HG02943 (cell line): ENCODE measurements around the gene JOSD1.

Source experiments
- ATAC-seq: cut with Tn5 transposase; IDR thresholded peaks from one replicate; pipeline ENCODE4 v1.9.1; 2021; ENCODE audit warnings: mild to moderate bottlenecking, low read depth, moderate library complexity; ENCODE audit not compliant: unreplicated experiment

JOSD1 gene

DNA sequence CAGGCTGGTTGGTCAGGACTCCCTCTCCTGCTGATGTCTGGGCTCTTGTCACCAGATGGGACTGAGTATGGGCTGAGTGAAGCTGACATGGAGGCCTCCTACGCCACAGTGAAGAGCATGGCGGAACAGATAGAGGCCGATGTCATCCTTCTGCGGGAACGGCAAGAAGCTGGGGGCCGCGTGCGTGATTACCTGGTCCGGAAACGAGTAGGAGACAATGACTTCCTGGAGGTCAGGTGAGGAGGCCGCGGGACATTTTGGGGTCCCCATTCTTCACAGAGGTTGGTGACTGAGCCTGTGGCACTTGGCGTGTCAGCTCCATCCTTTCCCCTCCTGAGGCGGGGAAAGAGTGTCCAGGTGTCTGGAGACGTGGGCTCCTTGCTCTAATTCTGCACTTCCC lies 15.1 kb upstream of the JOSD1 start:
- ATAC-seq: no peak

DNA sequence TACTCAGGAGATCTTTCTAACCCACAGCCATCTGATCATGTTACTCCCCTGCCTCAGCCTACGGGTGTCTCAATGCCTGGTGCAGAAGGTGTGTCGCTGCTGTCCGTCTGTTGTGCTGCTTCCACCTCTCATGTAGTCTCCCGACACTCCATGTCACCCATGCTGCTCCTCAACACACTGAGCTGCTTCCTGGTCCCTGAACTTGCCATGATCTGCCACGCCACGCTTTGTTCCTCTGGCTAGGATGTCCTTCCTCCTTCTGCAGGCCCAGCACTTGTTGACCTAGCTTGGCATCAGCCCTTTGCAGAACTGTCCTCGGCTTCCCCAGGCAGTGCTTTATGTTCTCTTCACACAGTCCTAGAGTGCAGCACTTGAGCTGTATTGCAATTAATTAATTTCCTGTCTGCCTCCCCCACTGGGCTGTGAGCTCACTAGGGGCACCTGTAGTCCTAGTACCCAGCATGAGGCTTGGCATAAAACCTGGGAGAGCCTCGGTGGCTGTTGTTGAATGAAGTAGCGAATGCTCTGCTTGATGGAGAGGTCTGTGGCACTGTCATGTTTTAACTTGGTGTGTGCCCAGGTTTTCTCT lies 14.5 kb upstream of the JOSD1 start:
- no peak for ATAC-seq

DNA sequence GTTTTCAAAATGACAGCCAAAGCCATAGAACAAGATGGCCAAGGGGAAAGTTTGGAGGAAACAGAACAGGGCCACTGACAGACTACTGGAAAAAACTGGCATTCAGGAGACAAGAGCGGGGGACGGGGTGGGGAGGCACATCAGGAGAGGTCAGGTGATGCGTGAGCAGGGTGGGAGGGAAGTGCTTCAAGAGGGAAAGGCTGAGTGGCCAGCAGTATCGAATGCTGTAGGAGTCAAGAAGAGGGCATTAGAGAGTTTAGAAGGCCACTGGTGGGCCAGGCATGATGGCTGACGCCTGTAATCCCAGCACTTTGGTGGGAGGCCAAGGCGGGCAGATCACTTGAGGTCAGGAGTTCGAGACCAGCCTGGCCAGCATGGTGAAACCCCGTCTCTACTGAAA lies 13.2 kb upstream of the JOSD1 start:
- ATAC-seq: no peak

DNA sequence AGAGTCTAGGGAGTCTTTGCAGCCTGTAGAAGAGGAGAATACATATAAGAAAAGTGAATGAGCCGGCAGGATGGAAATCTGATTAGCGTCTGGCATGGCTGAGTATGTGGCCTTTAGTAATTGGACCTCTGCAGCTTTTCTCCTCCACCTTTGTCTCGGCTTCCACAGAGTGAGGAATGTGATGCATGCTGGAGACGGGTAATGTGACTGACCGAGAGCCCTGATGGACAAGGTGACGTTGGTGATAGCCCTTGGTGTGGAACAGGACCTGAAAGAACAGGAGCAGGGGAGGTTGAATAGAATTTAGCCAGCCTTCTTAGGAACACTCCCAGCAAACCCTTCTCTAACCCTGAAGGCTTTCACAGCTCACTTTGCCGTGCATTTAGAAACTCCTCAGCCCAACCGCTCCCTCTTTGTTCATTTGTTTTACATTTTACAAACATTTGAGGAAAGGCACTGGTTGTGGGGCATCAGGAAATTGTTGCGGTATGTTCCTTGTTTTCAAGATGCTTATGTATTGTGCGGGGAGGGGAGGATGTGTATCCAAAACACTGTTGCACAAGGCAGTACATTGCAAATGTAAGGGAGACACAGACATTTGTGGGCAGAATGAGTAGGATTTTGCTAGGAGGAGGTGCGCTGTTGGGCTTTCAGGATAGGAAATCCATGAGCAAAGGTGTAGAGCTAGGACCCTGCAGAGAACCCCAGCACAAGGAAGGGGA lies 11.9 kb upstream of the JOSD1 start:
- no peak for ATAC-seq

DNA sequence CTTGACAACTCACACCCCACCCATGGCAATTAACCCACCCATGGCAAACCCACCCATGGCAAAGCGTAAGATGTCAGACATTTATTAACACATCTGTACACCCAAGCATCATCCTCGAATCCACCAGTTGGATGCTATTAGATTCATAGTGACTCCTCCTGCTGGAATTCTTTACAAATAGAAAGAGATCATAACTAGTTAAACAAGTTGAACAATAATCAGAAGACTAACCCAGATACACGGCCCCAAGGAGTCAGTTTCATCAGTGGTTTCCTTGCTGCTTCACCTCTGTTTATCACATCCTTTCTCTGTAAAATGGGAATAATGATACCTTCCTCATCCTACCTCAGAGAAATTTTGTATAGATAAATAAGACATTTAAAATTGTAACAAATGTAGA lies 10.1 kb upstream of the JOSD1 start:
- ATAC-seq: no peak

DNA sequence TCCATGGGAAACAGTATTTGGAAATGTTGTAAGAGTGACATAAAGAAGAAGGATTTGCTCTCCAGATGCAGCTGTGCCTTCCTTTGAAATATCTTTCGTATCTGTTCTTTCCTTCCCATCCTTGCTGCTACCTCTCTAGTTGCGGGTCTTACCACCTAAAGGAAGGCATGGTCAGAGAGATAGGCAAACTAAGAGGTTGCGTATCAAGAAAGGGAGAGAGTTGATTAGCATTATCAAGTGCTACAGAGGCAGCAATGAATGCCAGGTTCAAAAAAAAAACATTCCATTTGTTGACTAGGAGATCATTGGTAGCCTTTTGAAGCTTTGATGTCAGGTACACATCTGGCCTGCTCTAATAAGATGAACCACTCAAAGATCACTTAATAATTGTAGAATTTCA lies 9.6 kb upstream of the JOSD1 start:
- no peak for ATAC-seq

DNA sequence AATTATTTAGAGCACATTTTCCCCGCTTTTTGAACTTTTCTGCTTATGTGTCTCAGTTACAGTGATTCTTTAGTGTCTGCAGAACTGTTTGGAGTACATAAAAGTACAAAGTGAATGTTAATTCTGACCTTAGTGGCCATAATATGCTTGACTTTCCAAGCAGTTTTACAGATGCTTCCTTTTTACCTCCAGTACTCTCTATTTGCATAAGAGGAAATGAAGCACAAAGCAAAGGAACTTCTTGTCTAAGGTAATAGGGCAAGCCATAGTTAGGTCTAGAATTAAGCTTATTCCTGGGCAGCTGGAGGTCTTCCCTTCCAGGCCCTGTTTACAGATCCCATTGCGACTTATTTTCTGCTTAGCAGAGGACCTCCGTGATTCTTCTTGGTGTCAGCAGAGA lies 8.6 kb upstream of the JOSD1 start:
- ATAC-seq: no peak

DNA sequence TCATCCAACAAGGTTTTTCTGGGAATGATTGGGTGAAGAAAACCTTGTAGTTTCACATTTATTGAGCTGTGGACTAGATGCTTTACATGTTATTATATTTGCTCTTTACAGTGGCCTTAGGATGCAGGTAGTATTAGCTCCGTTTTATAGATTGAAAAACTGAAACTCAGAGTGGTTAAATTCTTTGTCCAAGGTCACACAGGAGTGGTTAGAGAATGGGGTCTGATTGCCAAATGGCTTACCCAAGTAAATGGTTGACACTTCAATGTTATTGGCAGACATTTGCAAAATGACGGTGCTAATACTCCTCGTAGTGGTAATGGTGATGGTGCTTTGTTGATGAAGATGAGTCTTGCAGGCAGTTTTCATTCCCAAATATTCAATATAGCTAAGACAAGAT lies 7.2 kb upstream of the JOSD1 start:
- no peak for ATAC-seq

DNA sequence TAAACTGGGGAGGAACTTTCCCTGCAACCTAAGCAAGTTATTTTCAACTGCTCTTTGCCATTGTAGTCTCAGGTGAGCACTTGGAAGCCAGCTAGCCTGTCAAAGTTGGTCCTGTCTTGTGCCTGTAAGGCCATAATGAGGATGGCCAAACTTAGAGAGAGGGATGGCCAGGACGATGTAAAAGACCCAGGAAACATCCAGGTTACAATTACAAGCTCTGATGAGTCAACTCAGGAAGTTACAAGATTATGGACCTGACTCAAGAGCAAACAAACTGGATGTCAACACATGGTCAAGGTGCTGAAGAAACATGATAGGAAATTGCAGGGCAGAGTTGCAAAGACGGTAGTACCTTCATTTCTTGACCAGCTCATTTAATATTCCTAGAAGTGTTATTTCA lies 6.6 kb upstream of the JOSD1 start:
- ATAC-seq: no peak

DNA sequence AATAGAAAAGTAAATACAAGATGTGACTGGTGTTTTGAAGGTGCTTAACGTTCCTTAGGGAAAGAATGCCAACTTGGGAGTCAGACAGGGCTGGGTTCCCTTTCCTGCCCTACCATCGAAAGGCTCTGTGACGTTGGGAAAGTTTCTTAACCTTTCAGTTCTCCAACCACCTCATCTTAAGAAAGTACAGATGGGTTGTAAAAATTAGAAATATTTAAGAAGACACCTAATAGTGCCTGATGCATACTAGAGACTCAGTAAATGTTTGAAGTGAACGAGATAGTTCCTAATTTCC lies 6.1 kb upstream of the JOSD1 start:
- ATAC-seq: no peak

DNA sequence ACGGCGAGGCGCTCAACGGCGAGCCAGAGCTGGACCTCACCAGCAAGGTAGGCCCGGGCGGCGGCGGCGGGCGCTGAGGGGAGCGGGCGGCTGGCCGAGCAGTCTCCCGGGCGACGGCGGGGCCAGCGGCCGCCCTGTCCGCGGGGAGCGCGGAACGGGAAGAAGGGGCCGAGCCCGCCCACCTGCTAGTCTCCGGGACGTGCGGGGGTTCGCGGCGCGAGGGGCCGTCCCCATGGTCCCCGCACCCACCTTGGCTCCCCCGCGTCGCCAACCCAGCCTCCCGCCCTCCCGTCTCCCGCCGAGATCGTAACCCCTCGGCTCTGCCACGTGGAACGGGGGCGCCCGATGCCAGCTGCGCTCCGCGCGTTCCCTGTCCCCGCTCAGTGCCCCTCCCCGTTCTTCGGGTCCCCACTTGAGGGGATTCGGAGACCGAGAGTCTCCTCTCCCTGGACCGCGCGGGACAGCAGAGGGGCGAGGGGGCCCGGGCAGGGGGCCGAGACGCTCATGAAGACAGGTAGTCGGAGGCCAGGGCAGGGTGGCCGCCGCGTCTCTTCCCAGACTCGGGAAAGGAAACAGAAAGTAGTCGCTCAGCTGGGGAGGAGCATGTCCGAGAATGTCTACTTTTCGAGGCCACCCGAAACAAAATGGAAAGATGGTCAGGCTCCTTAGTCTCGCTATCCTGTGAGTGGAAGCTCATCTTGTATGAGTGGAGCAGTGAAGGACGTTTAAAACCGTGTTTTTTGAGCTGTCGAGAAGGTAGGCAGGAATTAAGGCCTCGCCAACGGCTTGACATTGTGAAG lies 5.6 kb upstream of the JOSD1 start:
- ATAC-seq: peak; percentile 9

DNA sequence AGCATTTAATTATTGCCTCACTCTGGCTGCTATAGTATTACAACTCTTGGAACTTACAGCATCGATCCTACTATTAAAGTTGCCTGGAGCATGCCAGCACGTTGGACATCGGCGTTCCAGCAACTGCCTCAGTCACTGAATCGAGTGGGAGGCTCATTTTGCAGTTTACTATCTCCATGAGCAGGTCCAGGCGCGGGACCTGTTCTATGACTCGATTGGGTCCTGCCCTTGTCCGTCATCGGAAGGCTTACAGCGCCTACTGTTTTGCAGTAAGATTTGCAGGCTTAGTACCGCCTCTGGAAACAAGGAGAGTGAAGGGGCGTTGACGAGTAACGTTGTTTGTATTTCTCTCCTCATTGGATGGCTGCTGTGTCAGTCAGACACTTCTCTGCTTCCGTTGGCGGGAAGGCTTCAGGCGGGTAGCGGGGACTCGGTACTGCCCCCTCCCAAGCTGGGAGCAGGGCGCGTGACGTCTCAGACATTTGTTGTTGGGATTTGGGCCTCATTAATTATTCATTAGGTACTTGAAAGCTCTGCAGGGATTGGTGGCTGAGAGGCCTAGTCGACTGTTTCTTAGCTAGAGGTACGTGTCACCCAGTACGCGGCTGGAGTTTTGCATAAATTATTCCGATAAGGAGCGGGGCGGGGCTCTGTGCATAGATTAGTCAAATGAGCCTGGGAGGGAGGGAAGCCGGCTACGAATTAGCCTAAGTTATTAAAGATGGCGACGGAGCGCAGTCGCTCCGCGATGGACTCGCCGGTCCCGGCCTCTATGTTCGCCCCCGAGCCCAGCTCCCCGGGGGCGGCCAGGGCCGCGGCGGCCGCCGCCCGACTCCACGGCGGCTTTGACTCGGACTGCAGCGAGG lies 4.7 kb upstream of the JOSD1 start, which contains the start of gene GTPBP1:
Gene GTPBP1 (plus strand): TSS at position 710 of the 866 bp plus-strand sequence. CDS start 12 bp downstream, at position 722.
- ATAC-seq: peak; percentile 76

DNA sequence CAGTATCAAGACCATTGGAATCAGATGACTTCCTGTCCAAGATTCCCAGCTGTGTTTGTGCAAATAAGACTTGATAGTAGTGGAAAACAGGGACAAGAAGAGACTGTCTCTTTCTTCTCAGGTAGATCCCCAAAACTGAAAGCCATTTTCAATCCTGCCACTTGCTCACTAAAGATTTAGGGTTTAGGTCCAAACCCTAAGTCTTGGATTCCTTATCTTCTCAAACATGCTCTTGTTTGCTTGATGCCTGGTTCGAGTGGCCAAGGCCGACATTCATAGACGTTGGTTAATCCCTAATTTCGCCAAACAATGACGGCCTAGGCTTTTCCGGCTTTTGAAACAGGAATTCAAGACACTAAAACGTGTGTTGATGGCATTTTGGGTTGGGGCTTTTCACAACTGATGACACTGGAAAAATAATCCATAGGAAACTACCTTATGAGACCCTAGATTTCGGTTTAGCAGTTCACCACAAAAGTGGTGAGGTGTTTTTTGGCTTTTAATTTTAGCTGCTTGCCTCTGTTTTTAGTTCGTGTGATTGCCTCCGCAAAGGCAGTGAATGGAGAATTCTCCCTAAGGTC lies 4.0 kb upstream of the JOSD1 start:
- no peak for ATAC-seq

DNA sequence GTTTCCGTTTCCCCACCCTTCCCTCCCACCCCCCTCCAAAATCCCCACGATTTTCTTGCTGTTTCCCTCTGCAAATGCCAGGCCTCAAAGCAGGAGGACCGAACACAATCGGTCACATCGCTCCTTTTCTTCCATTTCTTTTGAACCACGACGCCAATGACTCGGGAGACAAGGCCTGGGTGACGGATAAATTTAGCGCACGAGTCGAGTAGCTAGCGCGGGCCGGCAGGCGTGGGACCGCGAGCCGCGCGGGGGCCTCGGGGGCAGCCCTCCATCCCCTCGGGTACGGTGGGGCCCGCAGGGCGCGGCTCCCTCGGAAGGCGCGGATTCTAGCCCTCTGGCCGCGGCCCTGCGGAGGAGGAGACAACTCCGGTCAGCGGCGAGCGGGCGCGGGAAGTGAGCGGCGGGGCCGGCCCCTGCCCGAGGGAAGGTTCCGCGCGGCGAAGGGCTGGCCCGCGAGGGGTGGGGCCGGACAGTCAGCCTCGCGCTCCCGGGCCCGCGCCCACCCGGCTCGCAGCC lies 414 bp downstream of the JOSD1 start:
- peak; percentile 3 for ATAC-seq

DNA sequence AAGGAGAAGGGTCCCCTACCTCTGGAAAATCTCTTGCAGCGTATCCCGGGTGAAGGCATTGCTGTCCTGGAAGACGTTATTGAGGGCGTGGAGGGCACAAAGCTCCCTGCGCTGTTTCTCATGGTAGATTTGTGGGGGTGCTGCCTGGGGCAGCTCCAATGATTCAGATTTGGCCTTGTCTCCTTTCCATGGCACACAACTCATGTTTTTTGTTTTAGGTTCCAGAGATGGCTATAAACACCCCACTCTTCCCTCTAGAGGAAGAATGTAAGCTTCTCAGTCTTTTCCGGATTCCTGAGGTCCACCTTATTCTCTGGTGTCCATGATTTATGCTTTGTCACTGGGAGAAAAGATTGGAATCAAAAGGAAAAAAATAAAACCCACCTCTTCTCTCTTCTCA lies 959 bp downstream of the JOSD1 start:
- no peak for ATAC-seq

DNA sequence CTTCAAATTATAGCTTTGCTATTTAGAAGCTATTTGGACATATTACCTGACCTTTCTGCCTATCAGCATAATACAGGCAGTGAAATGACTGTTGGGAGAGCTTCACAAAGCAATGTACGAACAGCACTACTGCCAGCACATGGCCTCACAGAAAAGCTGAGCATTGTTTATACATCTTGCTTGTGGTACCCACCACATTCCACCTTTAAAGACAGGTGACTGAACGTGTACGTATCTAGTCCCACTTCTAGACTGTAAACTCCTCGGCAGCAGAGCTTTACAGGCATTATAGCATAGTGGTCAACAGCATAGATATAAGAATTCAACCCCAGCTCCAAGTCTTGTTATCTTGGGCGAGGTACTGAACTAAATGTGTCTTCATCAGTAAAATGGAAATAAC lies 1.6 kb downstream of the JOSD1 start:
- no peak for ATAC-seq

DNA sequence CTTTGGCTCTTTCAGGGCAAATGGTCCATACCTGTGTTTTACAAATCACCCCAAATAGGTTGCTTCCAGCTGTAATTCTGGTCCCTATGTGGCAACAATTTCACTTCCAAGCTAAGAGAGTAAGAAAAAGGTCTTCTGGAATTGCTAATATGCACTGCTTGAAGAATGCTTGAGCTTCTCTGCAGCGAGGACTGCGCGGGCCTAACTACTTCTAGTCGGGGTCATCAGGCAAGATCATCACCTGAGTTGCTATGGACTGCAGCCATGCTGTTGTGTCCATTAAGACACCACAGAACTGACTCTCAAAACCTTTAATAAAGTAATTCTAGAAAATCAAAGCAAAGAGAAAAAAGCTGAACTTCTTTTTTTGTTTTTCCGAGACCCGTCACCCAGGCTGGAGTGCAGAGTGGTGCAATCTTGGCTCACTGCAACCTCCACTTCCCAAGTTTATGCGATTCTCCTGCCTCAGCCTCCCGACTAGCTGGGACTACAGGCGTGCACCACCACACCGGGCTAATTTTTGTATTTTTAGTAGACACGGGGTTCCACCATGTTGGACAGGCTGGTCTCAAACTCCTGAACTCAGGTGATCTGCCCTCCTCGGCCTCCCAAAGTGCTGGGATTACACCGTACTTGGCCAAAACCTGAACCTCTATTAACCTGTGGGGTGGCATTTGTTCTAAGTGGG lies 2.2 kb downstream of the JOSD1 start:
- no peak for ATAC-seq

DNA sequence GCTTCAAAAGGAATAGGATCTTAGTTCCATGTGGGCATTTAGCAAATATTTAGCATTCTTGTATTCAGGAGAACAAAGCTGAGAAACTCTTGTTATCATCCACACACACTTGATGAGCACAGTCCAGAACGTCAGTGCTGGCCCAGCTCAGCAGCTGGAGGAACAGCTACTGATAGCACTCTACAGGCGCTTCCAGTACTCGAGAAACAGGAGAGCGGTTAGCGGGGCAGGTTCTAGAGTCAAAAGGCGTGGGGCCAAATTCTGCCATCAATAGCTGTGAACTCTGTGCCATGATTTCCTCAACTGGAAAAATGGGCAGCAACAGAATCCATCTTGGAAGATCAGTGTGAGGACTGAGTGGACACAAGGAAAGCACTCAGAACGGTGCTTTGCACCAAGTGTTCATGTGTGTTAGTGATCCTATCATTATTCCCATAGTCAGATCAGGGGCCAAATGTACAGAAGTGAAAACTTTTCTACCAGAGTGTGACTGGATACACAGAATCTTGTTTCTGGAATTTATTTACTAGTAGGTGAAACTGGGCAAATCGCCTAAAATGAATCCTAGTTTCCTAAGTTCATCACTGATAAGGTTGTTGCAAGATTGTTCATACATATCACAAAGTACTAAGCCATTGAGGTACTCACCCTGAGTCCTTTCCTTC lies 3.2 kb downstream of the JOSD1 start:
- no peak for ATAC-seq
